NCI-H1694 (cell line): Measurements from ENCODE around the gene KIAA1549.

Experiments used
- DNase-seq: peaks from one replicate; lab custom pipeline; 2025; lab: John Stamatoyannopoulos, UW

Gene KIAA1549

GRCh38 chr7:138903186-138903820 is 77.9 kb downstream of the KIAA1549 start:
- no peak for DNase-seq

DNA sequence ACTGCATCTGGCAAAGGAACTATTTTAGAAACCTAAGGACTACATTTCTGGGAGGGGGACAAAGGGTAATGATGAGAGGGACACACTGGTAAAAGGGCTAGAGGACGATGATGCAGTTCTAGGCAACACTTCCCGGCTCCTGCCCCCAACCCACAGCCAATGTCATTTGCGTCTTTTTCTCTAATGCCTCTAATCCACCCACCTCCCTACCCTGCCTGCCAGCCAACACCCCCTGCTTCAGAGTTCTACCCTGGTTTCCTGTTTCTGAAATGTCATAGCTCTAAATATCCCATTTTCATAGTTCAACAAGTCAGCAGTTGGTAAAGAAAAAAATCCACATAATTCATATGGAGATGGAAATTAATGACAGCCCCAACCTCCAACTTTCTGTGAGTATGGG is 79.0 kb downstream of the KIAA1549 start:
- no peak for DNase-seq

GRCh38 chr7:138900035-138900828 is 81.0 kb downstream of the KIAA1549 start:
- DNase-seq: no peak

DNA sequence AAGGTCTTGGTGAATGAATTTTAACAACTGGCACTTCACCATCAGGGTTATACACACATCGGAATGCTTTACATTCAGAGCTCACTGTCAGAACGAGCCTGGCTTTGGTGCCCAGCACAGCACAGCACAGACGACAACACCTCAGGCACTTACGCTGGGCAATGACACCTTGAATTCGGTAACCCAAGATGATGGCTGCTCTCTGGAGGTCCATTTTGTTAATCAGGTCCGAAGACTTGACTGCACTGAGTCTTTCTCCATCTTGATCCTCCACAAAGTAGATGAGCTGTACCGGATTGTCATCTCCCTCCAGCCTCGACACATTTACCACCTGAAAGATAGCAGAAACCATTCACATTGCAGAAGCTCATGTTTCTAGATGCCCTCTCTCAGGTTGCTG is 82.4 kb downstream of the KIAA1549 start:
- DNase-seq: no peak

GRCh38 chr7:138898255-138898654 is 82.9 kb downstream of the KIAA1549 start:
- no peak for DNase-seq

- no peak for DNase-seq
Measured at GRCh38 chr7:138895679-138896078, 85.5 kb downstream of the KIAA1549 start.

DNA sequence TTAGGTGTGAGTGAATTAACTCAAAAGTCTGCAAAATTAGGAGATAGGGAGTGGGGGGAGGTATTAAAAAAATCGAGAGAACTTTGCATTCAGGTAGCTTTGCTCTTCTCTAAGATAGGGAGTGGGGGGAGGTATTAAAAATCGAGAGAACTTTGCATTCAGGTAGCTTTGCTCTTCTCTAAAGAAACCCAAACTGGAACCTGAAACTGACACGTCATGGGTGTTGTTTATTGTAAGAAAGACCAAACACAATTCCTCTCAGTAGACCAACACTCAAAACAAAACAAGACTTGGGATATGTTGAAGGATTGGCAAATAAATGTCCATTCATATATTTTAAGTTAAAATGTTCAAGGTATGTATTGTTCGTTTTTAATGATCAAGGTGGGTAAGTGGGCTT is 87.9 kb downstream of the KIAA1549 start:
- no peak for DNase-seq

DNA sequence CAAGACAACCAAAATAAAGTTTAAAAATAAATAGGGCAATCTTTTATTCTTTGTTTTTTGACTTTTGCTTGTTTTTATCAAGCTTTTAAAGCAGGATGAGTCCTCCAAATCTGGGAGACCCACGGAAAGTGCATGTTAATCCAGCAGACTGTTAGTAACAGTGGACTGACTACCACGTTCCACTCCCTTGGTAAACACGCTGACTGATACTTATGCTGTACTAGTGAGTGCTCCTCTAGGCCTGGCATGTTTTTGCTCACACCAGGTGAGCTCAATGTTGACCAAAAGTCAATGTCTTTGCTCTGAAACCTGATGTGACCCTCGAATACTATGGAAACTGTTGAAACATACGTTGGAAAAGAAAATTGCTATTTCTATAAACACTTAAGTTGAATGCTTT is 88.4 kb downstream of the KIAA1549 start:
- no peak for DNase-seq

- DNase-seq: no peak
Measured at GRCh38 chr7:138892006-138892630, 89.1 kb downstream of the KIAA1549 start.

- DNase-seq: no peak
Measured at GRCh38 chr7:138891446-138891810, 89.8 kb downstream of the KIAA1549 start.

GRCh38 chr7:138890499-138891445 is 90.4 kb downstream of the KIAA1549 start:
- no peak for DNase-seq

- no peak for DNase-seq
Measured at GRCh38 chr7:138889582-138890498, 91.3 kb downstream of the KIAA1549 start.

DNA sequence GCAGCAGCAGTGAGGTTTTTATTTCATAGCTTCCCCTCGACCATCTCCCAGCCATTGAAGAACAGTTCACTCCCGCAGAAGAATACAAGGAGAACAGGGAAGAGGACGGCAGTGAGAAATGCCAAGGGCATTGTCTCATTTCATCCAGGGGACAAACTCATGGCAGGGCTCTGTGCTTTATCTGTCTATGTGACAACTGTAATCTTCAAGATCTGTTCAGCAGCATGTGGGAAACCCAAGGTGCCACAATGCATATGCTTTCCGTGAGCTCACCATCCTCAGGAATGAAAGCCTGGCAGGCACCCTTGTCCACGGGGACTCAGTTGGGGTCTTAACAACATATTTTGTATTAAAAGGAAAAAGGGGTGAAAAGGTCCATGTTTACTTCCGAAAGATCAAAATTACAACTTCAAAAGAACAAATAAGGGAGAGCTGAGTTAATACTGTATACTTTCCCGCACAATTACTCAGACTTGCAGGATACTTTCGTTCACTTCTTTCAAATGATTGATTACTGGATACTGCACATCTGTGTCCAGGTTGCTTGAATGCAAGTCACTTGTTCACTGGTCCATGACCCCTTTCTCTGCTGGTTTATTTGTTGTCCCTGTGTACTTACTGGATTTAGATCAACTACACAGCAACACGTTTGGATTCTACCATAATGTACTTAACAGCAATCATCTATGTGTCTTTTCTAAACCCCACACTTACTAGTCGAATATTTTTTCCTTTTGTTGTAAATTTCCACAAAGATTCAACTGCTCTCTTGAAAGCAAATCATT is 93.1 kb downstream of the KIAA1549 start:
- DNase-seq: no peak

DNA sequence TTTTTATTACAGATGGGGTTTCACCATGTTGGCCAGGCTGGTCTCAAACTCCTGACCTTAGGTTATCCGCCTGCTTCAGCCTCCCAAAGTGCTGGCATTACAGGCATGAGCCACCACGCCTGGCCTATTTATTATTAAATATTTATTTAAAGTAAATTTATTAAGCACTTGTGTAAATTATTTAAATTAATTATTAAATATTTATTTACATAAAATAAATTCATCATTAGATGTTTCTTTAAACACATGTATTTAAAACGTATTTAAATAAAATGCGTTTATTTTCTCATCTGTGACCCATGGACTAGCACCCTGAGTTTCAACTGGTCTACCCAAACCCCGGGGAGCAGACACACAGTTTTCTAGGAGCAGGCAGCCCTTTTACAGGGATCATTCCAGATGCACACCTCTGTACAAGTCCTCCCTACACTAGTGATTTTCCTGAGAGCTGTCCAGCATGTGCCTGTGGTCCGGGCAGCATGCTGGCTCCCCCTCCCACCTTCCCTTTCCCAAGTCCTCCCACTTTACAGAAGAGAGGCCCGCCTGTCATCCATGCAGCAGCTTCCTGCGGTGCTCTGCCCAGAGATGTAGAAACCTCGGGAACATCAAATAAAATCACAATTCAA is 94.0 kb downstream of the KIAA1549 start:
- DNase-seq: no peak

- DNase-seq: peak; percentile 75
Measured at GRCh38 chr7:138886501-138886917, 94.7 kb downstream of the KIAA1549 start.

DNA sequence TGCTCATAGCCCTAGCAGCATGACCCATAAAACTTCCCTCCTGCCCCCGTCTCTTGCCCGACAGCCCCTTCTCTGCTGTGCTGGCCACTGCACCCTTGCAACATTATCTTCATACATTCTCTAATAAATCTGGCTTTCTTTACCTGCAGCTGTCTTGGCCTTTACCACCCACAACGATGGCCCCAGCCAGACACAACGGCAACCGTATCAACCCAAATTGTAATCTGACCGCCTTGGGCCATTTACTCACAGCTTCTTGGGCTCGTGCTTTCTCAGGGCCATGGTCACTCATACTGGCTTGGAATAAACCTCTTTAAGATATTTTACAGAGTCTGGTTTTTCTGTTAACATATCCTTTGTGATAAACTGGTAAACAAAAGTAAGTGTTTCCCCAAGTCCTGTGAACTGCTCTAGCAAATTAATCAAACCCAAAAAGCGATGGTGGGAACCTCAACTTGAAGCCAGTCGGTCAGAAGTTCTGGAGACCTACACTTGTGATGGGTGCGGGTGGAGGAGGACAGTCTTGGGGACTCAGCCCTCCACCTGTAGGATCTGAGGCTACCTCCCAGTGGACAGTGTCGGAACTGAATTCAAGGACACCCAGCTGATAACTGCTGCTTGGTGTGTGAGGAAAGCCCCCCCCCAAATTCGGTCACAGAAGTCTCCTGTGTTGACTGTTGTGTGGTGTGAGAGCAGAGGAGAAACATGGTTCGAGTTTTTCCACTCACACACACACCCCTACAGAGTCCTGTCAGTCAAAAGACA is 95.6 kb downstream of the KIAA1549 start:
- no peak for DNase-seq

- DNase-seq: no peak
Measured at GRCh38 chr7:138882249-138882648, 98.9 kb downstream of the KIAA1549 start.

GRCh38 chr7:138881579-138882188 is 99.5 kb downstream of the KIAA1549 start:
- DNase-seq: no peak
